ENCODE data around the gene ALDH8A1. TPM values are rescaled to one million over a fixed set of nuclear protein-coding genes. Genes with fewer than 3 reads are reported as not detected.
A peak's percentile ranks its signal among the peaks of the same experiment; 100 is the strongest.
"Not testable (repeated sequence)": the region's sequence is repeated elsewhere in the genome, so short reads cannot be mapped to it uniquely, and the experiment has no call there.

ALDH8A1 gene
- total RNA-seq, 1 donor from 2014 or later: 1.0 TPM

GRCh38 chr6:134911547-134911946 lies 38.4 kb downstream of the ALDH8A1 start:
- no peak for DNase-seq (ENCODE audit: low spot score)

- DNase-seq (ENCODE audit: low spot score): no peak
Measured at GRCh38 chr6:134910593-134910935, 39.3 kb downstream of the ALDH8A1 start.

DNA sequence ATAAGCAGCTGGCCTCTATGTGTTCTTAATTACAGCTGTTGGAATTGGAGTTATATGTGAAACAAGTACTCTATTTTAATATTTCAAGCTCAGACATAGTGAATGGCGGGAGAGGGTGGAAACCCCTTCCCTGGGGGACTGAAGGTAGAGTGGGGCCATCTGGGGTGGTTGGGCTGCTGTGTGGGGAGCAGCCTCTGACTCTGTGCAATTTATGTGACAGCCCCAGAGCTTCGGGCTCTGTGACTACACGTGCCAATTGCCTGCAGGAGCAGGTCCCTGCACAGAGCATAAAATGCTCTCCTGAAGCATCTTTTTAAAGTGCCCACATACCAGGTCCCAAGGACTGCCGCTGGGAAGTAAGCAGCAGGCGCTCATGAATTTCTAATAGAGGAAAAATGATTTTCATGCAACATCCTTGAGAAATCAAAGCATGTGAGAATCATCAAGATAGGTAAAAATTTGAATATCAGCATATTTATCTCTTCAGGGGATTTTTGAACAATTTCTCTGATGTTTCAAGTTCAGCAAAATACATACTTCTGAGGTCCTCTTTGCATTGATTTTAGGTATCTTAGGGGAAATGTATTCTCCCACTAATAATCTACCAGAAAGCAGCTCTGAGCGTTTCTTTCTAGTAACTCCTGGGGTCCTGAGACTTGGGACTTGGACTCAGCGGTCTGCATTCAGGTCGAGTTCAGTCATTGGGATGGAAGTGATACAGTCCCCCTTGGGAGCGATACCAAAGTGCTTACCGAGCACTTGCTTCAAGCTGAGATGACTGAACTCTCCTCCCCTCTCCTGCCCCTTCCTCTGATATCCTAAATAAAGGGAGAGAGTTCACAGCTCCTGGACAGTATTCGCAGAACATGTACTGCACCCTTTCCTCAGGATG lies 40.0 kb downstream of the ALDH8A1 start:
- no peak for DNase-seq (ENCODE audit: low spot score)

DNA sequence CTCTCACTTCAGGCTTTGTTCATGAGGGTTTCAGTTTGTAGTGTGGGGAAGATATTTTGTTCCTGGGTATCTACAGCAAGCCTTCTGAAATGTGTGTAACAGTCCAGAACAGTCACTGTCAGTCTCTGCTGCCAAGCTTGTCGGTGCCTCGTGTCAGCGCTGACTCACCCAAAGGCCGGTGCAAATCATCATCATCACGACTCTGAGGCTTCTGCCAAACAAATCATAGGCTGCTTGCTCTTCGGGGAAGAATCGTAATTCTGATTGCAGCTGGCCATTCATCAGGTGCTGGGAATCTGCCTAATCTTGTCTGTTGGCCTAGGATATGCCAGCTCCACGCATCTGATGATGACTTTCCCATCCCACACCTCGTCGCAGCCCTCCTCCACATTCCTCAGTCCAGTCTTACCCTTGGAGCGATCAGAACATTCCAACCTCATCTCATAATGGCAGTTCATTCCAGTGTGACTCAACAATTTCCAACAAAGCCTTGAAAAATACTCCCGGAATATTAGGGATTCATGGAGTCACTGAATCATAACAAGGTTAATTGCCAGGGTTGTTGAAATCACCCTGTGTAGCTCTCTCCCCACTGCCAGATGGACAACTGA lies 40.9 kb downstream of the ALDH8A1 start:
- DNase-seq (ENCODE audit: low spot score): peak; percentile 18

- not testable (repeated sequence) for DNase-seq (ENCODE audit: low spot score)
Measured at GRCh38 chr6:134904731-134905130, 45.2 kb downstream of the ALDH8A1 start.

DNA sequence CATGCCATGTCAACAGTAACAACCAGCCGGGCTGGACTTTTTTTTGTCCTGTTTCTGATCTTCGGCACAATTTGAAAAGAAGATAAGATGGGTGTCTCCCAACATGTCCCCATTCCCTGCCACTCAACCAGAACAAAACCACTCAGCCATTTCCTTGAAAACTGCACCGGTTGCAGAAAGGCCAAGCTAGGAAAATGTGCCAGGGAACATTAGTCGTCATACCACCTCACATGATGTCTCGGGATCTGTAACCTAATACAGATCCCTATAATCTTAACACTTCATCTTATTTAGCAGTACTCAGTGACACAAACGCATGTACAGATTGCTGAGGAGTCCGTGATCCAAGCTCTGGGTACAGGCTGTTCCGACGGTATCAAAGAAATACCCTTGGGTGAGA lies 46.5 kb downstream of the ALDH8A1 start:
- DNase-seq (ENCODE audit: low spot score): no peak

DNA sequence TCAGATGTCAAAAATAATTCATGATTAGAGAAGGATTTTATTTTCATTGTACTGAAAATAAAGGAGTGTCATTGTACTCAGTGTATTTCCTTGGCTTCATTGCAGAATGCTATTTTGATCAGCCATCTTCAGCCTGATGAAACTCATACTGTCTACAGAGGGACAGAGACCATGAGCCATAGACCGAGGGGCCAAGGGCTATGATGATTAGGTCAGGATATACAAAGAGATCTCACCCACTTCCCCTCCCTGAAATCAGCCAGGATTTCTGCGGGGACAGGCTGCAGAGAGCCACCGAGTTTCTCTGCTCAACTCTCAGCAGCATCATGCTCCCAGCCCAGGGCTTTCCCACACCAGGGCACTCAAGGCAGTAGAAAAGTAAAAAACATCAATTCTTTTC lies 47.0 kb downstream of the ALDH8A1 start:
- DNase-seq (ENCODE audit: low spot score): no peak

DNA sequence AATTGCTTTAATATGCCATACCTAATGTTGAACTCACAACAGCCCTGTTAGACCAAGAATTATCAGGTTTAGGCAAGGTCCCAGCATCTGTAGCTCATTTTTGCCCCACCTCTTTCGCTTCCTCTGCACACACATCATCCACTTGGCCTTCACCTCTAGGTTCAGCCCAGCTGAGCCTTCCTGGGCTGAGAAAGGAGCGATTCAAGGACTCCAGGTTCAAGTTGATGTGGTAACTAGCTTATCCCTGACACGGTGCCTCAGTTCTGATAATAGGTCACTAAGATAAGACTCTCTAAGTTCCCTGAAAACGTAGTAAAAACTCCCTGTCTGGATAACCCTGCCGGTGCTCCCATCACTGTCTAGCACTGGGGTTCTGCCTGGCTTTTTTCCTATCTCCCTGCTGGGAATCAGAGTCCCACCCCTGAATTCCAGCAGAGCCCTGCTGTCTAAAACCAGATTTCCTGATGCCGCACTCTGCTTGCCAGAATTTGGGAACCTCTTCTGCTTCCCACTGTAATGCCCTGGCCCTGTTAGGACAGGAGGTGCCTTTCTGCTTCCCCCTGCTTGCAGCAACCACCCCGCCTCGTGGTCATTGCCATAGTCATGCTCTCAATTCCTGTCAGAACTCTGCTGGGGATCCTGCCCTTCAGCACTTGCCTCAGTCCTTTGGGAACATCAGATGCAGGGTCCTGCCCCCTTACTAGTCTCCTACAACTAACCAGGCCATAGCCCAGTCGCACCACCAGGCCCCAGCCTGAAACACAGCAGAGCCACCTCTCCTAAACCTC lies 47.6 kb downstream of the ALDH8A1 start:
- no peak for DNase-seq (ENCODE audit: low spot score)

- no peak for DNase-seq (ENCODE audit: low spot score)
Measured at GRCh38 chr6:134898575-134898974, 51.3 kb downstream of the ALDH8A1 start.

DNA sequence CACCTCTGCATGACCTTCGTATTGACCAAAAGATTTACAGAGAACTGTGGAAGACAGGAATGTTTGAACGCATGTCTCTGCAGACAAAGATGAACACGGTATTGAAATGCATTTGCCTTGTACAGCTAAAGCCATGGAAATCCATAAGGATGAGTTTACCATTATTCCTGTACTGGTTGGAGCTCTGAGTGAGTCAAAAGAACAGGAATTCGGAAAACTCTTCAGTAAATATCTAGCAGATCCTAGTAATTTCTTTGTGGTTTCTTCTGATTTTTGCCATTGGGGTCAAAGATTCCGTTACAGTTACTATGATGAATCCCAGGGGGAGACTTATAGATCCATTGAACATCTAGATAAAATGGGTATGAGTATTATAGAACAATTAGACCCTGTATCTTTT lies 51.7 kb downstream of the ALDH8A1 start:
- DNase-seq (ENCODE audit: low spot score): not testable (repeated sequence)

GRCh38 chr6:134896910-134897309 lies 53.0 kb downstream of the ALDH8A1 start:
- no peak for DNase-seq (ENCODE audit: low spot score)

GRCh38 chr6:134894800-134895199 lies 55.1 kb downstream of the ALDH8A1 start:
- DNase-seq (ENCODE audit: low spot score): no peak

DNA sequence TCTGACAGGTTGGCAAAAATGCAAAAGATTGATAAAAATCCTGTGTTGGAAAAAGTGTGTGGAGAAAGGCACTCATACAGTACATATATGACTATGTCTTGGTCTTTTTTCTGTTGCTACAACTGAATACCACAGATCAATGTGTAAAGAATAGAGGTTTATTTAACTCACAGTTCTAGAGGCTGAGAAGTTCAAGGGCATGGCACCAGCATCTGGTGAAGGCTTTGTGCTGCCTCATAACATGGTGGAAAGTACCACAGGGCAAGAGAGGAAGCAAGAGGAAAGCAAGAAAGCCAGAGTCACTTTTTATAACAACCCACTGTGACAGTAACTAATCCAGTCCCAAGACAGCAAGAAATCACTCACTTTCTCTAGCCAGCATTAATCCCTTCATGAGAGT lies 57.5 kb downstream of the ALDH8A1 start:
- no peak for DNase-seq (ENCODE audit: low spot score)

DNA sequence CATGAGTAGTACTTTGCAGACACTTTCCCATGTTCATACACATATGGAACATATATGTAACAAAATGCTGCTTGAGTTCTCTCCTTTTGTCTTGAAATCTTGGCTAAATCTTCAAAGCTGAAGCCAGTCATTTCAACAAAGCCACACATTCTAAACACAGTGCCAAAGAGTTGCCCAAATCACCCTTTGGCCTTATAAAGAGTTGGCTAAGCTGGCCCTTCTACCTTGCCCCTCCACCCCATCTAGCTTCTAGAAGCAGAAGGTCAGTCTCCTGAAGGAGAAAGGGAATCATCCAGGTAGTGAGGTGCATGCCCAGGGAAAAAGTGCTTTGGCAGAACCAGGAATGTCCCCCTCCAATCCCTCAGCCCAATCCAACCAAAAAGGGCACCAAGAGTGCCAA lies 58.3 kb downstream of the ALDH8A1 start:
- DNase-seq (ENCODE audit: low spot score): no peak

DNA sequence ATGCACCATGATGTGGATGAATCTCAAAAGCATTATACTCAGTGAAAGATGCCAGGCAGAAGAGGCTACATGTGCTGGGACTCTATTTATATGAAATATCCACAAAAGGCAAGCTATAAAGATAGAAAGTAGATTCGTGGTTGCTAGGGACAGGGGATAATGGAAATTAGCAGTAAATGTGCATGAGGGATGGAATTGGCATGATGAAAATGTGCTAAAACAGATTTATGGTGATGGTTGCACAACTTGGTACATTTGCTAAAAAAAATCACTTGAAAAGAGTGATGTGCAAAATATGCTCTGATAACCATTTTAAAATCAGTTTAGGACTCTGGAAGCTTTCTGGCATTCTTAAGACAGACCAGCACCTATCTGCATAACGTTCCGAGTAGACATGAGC lies 61.6 kb downstream of the ALDH8A1 start:
- no peak for DNase-seq (ENCODE audit: low spot score)

DNA sequence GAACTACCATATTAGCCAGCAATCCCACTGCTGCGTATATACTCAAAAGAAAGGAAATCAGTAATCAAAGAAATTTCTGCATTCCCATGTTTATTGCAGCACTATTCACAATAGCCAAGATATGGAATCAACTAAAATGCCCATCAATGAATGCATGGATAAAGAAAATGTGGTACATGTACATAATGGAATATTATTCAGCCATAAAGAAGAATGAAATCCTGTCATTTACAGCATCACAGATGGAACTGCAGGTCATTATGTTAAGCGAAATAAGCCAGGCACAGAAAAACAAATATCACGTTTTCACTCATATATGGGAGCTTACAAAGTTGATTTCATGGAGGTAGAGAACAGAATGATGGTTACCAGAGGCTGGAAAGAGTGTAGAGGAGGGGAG lies 65.1 kb downstream of the ALDH8A1 start:
- no peak for DNase-seq (ENCODE audit: low spot score)

DNA sequence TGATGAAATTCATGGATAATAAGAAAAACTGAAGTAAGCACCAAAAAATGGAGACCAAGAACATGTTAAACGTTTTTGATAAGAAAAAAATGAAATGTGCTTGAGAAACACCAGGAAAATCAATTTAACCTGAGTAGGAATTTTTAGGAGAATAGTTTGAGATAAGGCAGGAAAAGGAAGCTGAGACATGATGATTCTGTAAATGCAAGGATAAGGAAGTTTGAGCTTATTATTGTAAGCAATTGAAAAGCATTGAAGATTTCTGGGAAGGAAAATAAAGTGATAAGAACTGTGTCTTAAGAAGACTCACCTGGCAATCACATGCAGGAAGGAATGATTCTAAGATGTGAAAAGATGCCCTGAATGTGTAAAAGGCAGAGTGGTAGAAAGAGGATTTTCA lies 66.6 kb downstream of the ALDH8A1 start:
- DNase-seq (ENCODE audit: low spot score): no peak

GRCh38 chr6:134882426-134883038 lies 67.4 kb downstream of the ALDH8A1 start:
- peak; percentile 63 for DNase-seq (ENCODE audit: low spot score)

DNA sequence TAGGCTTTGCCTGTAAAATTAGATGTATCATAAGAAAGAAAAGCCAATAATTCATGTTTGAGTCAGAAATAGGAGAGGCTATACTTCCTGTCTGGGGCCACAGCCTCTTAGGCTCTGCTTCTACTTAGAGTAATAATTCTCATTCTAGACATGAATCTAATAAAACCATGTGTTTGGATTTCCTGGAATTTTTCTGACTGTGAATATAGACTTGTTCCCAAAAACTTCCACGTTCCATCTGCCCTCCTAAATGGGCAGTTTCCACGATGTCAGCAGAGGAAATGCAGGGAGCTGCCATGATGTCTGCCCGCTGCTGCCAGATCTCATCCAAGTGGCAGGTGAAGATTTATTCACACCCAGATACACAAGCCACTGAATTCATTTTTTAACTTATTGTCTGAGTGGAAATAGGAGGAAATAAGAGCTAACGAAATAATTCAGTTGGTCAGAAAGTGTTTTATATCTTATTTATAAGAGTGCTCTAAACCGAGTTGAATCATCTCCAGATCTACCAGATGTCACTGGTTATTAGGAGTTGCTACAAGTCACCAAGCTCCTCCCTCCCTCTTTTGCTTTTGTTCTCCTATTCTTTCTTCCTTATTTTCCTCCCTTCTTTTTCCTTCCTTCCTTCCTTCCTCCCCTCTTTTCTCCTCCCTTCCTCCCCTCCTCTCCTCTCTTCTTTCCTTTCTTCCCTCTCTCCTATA lies 69.3 kb downstream of the ALDH8A1 start:
- DNase-seq (ENCODE audit: low spot score): no peak

DNA sequence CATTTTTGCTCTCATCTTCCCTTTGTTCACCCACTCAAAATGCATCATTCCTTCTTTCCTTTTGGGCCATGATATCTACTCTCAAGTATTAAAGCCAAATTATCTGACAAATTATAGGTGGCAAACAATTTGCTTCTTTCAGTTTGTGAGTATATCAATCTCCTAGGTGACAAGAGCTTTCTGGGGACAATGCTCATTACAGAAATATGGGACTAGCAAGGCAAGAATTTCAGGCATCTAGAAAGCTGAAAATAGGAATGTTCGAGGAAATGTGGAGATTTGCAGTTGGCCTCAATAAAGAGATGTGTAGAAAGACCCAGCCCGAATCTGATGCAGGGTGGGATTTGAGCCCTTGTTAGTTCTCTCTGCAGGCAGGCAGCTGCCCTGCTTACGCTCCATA lies 71.8 kb downstream of the ALDH8A1 start:
- DNase-seq (ENCODE audit: low spot score): no peak

- DNase-seq (ENCODE audit: low spot score): no peak
Measured at GRCh38 chr6:134875367-134875766, 74.5 kb downstream of the ALDH8A1 start.

Measured in mucosa of gallbladder (tissue), 1 donor.